ENCODE results near the gene PROX1. TPM values are rescaled to one million over a fixed set of nuclear protein-coding genes. Genes with fewer than 3 reads are reported as not detected.
A peak's percentile ranks its signal among the peaks of the same experiment; 100 is the strongest.

PROX1 gene
- total RNA-seq, 1 donor from 2014 or later = 14.3 TPM

- no peak for DNase-seq (ENCODE audit: low read depth, low spot score)
- TF ChIP-seq, protein P1, sequence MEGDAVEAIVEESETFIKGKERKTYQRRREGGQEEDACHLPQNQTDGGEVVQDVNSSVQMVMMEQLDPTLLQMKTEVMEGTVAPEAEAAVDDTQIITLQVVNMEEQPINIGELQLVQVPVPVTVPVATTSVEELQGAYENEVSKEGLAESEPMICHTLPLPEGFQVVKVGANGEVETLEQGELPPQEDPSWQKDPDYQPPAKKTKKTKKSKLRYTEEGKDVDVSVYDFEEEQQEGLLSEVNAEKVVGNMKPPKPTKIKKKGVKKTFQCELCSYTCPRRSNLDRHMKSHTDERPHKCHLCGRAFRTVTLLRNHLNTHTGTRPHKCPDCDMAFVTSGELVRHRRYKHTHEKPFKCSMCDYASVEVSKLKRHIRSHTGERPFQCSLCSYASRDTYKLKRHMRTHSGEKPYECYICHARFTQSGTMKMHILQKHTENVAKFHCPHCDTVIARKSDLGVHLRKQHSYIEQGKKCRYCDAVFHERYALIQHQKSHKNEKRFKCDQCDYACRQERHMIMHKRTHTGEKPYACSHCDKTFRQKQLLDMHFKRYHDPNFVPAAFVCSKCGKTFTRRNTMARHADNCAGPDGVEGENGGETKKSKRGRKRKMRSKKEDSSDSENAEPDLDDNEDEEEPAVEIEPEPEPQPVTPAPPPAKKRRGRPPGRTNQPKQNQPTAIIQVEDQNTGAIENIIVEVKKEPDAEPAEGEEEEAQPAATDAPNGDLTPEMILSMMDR (conservative IDR thresholded peaks at IDR 0.05) = no peak
Measured at GRCh38 chr1:214074477-214074876, 86.7 kb downstream of the PROX1 start.

GRCh38 chr1:214075305-214075998 is 87.7 kb downstream of the PROX1 start:
- Mint-ChIP-seq H3K27ac (ENCODE audit: unreplicated experiment) (no peak overlapping the region), H3K9me3 (no peaks in the 10 kb centered on the region), H3K27me3 (ENCODE audit: low read depth) (peaks cover 16% of the 10 kb centered on the region), H3K4me1 (peaks cover 37% of the 10 kb centered on the region), H3K4me3 (peak overlapping the region; percentile 36), H3K36me3 (ENCODE audit: low read depth) (no peaks in the 10 kb centered on the region)
- TF ChIP-seq, protein P1 (conservative IDR thresholded peaks at IDR 0.05) = no peak
- DNase-seq (ENCODE audit: low read depth, low spot score) = no peak

More at GRCh38 chr1:214074477-214074876, 86.7 kb downstream of the PROX1 start:
- no peak overlapping the region for H3K27ac Mint-ChIP-seq (ENCODE audit: unreplicated experiment)
- H3K36me3 Mint-ChIP-seq (ENCODE audit: low read depth) = no peaks in the 10 kb centered on the region
- H3K4me1 Mint-ChIP-seq = peaks cover 37% of the 10 kb centered on the region
- peaks cover 21% of the 10 kb centered on the region for H3K27me3 Mint-ChIP-seq (ENCODE audit: low read depth)
- H3K4me3 Mint-ChIP-seq = no peak overlapping the region
- H3K9me3 Mint-ChIP-seq = no peaks in the 10 kb centered on the region

DNA sequence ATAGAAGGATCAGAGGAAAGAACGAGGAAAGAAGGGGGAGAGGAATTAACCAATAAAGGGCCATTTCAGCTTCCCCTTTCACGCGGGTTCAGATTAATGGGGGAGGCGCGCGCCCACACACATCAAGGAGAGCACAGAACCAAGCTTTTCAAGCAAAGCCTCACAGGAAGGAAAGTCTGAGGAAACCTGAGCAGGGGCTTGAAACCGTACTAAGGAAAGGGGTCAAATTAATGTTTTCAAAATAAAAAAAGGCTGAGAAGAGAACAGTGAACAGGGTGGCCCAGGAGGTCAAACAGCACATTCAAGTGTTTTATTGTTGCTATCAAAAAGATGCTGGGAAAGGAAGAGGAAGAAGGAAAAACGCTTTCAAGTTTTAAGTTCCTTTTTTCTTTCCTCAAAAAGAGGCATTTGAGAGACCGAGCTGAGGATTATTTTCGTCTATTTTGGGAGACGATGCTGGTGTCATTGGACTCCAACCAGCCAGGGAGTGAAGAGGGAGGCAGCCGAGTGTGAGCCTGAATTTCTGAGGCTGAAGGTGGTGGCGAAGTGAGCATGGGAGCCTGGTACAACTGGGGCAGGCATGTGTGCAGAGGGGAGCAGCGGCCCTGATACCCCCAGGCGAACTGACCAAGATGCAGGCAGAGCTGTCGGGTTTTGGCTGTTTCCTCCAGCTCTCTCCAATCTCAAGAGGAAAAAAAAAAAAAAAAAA is 88.4 kb downstream of the PROX1 start:
- H3K4me1 Mint-ChIP-seq = peaks cover 37% of the 10 kb centered on the region
- H3K27me3 Mint-ChIP-seq (ENCODE audit: low read depth) = peaks cover 11% of the 10 kb centered on the region
- H3K36me3 Mint-ChIP-seq (ENCODE audit: low read depth) = no peaks in the 10 kb centered on the region
- H3K27ac Mint-ChIP-seq (ENCODE audit: unreplicated experiment) = peak overlapping the region; percentile 48
- H3K9me3 Mint-ChIP-seq = no peaks in the 10 kb centered on the region
- no peak for DNase-seq (ENCODE audit: low read depth, low spot score)
- TF ChIP-seq, protein P1 (conservative IDR thresholded peaks at IDR 0.05) = no peak
- peak overlapping the region; percentile 36 for H3K4me3 Mint-ChIP-seq

DNA sequence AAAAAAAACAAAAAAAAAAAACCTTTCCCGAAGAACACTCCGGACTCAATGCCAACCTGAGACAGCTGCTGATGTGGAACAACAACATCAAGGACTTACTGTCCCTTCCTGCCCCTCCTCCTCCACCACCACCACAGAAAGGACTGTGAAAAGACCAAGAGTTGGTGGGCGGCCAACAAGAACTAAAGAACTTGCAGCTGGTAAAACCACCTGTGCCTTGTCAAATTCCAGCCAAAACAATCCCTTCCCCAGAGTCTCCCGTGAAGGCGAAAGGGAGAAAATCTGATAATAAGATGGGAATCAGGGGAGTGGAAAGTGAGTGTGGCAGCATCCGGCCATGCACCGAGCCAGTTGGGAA is 88.9 kb downstream of the PROX1 start:
- H3K4me1 Mint-ChIP-seq = peaks cover 37% of the 10 kb centered on the region
- TF ChIP-seq, protein P1 (conservative IDR thresholded peaks at IDR 0.05) = no peak
- H3K27ac Mint-ChIP-seq (ENCODE audit: unreplicated experiment) = no peak overlapping the region
- H3K27me3 Mint-ChIP-seq (ENCODE audit: low read depth) = peaks cover 7% of the 10 kb centered on the region
- H3K9me3 Mint-ChIP-seq = no peaks in the 10 kb centered on the region
- no peak for DNase-seq (ENCODE audit: low read depth, low spot score)
- no peaks in the 10 kb centered on the region for H3K36me3 Mint-ChIP-seq (ENCODE audit: low read depth)
- no peak overlapping the region for H3K4me3 Mint-ChIP-seq

DNA sequence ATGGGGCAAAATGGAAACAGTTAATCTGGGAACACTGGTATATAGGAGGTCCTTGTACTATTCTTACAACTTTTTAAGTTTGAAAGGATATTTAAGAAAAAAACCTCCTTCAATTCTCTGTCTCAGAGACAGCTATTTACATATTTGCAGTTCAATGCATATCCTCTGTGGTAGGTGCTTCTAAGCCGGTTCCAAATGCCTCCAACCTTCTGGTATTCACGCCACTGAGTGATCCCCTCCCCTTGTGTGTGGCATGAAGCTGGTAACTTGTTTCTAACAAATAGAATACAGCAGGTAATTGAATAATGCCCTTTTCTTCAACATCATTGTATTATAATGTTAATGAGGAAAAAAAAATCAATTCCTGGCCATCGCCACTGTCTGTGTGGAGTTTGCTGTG is 91.2 kb downstream of the PROX1 start:
- H3K4me1 Mint-ChIP-seq = peaks cover 37% of the 10 kb centered on the region
- H3K9me3 Mint-ChIP-seq = no peaks in the 10 kb centered on the region
- TF ChIP-seq, protein P1 (conservative IDR thresholded peaks at IDR 0.05) = no peak
- H3K27ac Mint-ChIP-seq (ENCODE audit: unreplicated experiment) = no peak overlapping the region
- H3K36me3 Mint-ChIP-seq (ENCODE audit: low read depth) = no peaks in the 10 kb centered on the region
- no peak overlapping the region for H3K4me3 Mint-ChIP-seq
- peaks cover 2% of the 10 kb centered on the region for H3K27me3 Mint-ChIP-seq (ENCODE audit: low read depth)
- no peak for DNase-seq (ENCODE audit: low read depth, low spot score)
